GM12873 (cell line): ENCODE data around the gene CACNA1D.

Source experiments
- CTCF ChIP-seq: IDR thresholded peaks from 2 replicates; pipeline ENCODE4 v1.5.1; 2012; ENCODE audit warnings: low read depth, mild to moderate bottlenecking, moderate library complexity, low read length, control low read depth; ENCODE audit not compliant: insufficient read depth; ENCODE audit errors: missing control alignments

Gene CACNA1D

DNA sequence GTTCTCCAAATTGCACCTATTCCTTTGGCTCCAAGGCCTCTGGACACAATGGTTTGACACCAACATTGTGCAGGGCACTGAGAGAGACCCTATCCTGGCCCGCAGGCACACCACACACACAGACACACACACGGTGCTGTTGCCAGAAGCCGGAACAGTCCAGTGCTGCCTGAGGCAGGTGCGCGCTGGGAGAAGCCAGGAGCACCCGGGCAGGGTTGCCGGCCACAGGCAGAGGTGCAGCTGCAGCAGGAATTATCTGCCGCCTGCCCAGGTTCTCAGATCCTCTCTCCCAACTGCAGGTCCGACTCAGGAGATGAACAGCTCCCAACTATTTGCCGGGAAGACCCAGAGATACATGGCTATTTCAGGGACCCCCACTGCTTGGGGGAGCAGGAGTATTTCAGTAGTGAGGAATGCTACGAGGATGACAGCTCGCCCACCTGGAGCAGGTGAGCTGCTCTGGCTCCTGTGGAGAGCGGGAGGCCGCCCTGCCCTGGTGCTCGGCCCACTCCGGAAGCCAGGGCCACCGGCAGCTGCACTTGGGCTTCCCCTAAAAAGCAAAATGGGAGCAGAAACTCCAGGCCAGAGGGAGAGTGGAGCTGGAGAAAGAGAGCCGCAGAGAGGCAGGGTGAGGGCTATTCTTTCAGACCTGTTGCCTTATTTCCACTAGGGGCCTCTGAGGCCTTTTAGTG is 308.9 kb downstream of the CACNA1D start:
- no peak for TF ChIP-seq CTCF

- no peak for TF ChIP-seq CTCF
Observed at GRCh38 chr3:53803816-53804695, 309.6 kb downstream of the CACNA1D start.

DNA sequence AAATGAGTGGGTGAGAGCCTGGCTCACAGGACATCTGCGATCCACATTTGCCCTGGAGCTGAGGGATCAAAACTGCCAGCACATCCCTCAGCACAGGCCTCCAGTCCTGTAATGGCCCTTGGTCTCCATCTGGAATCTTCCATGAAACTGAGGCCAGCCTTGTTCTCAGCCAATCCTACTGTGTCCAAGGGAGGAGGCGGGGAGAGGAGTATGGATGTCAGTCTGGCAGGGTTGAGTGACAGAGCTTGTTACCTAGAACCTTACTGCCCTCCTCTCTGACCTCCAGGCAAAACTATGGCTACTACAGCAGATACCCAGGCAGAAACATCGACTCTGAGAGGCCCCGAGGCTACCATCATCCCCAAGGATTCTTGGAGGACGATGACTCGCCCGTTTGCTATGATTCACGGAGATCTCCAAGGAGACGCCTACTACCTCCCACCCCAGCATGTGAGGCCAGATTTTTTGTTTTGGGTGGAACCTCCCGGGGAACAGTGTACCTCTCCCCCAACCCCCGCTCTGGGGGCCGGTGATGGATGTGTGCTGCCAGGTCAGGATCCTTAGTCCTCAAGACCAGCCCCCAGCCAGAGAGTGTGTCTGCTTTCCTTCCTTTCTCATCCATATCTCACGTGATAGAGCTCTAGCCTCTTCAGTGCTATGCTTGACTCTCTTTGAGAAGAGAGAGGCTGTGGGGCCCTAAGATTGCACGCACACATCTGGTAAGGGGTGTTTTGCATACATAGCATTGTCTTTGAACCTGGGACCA is 310.5 kb downstream of the CACNA1D start:
- TF ChIP-seq CTCF: no peak

GRCh38 chr3:53805463-53806159 is 311.2 kb downstream of the CACNA1D start:
- TF ChIP-seq CTCF: no peak

- TF ChIP-seq CTCF: no peak
Observed at GRCh38 chr3:53806182-53807116, 312.0 kb downstream of the CACNA1D start.

- TF ChIP-seq CTCF: no peak
Observed at GRCh38 chr3:53807117-53807810, 312.9 kb downstream of the CACNA1D start.
